Ishikawa (cell line): ENCODE measurements around the gene MEF2A.

Source experiments
- RAD21 ChIP-seq: IDR thresholded peaks from 2 replicates; pipeline ENCODE4 v1.6.1; 2012; ENCODE audit warnings: low read depth
- REST ChIP-seq: IDR thresholded peaks from 2 replicates; pipeline ENCODE4 v1.6.1; 2012; ENCODE audit warnings: low read depth, mild to moderate bottlenecking
- YY1 ChIP-seq: IDR thresholded peaks from 2 replicates; pipeline ENCODE4 v1.6.1; 2012; ENCODE audit warnings: low read depth

GRCh38 chr15:99556011-99556410, 9.8 kb upstream of the MEF2A start:
- TF ChIP-seq YY1 (no peak), REST (no peak), RAD21 (no peak)
